HG03521 (cell line): ENCODE data around the gene BHLHE23.
"Not testable (repeated sequence)": the region's sequence is repeated elsewhere in the genome, so short reads cannot be mapped to it uniquely, and the experiment has no call there.

ENCODE experiments used
- ATAC-seq: cut with Tn5 transposase; IDR thresholded peaks from one replicate; pipeline ENCODE4 v1.9.1; 2021; ENCODE audit warnings: mild to moderate bottlenecking, moderate library complexity; ENCODE audit not compliant: unreplicated experiment

Gene BHLHE23

DNA sequence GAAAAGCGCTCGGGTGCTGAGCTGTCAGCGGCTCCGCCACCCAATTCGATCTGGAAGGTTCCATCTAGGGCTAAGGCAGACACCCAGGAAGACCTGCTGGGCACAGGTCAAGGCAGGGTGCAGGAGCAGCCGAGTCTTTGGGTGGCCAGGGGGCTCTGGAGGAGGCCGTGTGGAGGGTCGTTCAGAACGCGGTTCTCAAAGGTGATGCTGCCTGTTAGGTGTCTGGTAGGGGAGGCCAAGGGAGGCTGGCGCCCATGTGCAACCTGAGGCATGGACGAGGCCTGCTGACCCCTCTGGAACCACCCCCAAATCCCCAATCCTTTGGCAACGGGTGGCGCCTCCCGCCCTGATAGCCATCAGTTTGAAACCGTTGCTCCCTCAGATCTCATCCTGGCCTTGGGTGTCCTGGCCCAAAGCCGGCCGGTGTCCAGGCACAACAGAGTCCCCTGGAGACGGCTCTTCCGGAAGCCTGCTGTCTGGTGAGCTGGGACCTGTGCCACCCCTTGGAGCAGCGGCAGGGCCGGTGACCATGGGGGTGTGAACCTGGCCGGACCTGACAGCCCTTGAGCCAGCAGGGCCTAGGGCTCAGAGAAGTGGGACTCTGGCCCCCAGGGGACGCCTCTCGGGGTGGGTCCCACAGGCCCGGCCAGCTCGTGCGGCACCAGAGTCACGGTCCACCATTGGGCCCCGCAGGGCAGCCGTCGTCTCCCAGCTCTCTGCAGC, 43.7 kb downstream of the BHLHE23 start:
- no peak for ATAC-seq

DNA sequence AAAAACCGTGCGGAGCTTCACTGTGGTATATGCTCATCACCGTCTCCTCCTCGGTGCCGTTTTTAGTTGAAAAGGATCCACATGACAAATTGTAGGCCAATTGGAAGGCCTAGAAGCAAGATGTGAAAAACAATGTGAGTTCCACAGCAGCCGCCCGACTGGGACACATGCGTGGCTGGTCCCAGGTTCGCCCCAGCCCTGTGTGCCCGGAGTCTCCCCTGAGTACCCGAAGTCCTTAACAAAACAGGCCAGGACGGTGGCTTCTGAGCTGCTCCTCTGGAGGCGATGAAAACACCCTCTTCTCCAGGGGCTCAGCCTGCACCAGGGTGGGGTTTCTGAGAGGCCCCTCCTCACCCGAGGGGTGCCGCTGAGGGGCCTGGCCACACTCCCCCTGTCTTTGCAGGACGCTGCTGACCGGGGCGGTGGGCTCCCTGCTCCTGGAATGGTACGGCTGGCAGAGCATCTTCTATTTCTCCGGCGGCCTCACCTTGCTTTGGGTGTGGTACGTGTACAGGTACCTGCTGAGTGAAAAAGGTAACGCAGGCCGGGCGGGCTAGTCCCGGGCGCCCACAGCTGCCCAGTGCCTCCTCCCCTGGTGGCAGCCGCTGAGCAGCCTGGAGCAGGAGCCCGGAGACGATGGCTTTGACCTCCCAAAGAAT, 44.4 kb downstream of the BHLHE23 start:
- no peak for ATAC-seq

DNA sequence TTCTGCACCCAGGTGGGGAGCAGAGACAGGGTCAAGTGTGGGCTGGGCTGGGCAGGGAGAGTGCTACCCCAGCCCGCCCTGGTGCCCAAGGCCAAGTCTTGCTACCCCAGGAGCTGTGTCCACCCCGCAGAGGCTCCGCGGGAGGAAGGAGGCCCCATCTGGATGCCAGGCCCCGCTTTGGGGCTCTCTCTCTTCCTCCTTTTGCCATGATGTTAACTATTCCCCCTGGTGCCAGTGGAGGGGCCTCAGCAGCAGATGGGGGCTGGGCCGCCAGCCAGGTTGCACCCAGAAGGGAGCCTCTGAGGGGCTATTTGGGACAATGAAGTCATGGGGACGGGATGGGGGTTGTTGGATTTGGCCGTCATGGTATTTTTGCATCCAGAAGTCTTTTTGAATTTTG, 45.0 kb downstream of the BHLHE23 start:
- no peak for ATAC-seq

DNA sequence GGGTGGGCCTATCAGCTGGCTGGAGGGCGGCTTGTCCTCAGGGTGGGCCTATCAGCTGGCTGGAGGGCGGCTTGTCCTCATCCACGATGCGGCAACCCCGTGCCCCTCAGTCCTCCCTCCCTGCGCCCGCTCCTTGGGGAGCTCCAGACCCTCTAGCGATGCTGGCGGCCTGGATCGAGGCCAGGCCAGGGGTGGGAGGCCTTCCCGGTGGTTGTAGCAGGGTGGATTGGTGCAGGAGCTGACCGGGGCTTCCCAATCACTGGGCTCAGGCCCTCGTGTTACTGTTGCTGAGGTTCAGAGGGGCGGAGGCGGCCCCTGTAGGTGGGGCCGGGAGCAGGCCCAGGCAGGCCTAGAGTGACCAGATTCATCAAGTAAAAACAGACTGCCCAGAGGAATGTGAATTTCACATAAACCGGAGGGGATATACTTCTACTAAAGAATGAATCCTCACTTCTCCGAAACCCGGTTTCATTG, 45.4 kb downstream of the BHLHE23 start:
- ATAC-seq = no peak

DNA sequence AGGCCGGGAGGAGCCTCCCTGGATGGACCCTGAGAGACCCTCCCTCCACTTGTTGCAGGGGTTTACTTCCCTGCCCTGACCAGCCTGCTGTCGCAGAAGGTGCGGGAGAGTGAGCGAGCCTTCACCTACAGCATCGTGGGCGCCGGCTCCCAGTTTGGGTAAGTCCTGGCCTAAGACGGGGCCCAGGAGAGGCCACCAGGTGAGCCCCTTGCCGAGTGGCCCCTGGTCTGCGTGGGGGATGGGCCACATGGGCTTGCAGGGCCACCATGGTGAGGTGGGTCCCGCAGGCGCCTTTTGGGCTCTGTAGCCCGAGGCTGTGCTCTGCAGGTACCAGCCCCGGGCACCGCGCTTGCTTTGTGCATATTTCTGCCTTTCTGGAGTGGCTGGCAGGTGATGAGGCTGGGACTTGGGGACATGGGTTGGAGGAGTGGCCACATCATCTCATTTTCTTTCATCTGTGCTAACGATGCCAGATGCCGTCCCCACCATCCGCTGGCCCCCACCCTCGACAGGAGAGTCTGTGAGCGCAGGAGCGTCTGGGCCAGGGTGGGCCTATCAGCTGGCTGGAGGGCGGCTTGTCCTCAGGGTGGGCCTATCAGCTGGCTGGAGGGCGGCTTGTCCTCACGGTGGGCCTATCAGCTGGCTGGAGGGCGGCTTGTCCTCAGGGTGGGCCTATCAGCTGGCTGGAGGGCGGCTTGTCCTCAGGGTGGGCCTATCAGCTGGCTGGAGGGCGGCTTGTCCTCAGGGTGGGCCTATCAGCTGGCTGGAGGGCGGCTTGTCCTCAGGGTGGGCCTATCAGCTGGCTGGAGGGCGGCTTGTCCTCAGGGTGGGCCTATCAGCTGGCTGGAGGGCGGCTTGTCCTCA, 46.1 kb downstream of the BHLHE23 start:
- not testable (repeated sequence) for ATAC-seq

DNA sequence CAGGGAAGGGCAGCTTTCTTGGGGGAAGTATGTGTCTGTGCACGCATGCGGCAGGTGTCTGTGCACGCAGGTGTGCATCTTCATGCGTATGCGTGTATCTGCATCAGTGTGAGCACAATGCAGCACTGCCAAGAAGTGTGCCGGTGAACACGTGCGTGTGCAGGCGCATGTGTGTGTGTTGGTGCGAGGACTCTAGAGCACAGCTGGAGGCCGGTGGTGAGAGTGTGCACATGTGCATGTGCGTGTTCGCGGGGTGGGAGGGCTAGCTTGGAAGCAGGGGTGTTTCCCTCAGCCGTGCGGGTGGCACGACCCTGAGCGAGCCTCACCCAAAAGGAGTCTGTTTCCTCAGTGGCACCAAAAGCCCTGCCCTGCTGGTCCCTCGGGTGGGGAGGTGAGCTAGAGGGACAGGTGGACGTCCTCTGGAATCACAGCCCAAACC, 46.7 kb downstream of the BHLHE23 start:
- no peak for ATAC-seq

DNA sequence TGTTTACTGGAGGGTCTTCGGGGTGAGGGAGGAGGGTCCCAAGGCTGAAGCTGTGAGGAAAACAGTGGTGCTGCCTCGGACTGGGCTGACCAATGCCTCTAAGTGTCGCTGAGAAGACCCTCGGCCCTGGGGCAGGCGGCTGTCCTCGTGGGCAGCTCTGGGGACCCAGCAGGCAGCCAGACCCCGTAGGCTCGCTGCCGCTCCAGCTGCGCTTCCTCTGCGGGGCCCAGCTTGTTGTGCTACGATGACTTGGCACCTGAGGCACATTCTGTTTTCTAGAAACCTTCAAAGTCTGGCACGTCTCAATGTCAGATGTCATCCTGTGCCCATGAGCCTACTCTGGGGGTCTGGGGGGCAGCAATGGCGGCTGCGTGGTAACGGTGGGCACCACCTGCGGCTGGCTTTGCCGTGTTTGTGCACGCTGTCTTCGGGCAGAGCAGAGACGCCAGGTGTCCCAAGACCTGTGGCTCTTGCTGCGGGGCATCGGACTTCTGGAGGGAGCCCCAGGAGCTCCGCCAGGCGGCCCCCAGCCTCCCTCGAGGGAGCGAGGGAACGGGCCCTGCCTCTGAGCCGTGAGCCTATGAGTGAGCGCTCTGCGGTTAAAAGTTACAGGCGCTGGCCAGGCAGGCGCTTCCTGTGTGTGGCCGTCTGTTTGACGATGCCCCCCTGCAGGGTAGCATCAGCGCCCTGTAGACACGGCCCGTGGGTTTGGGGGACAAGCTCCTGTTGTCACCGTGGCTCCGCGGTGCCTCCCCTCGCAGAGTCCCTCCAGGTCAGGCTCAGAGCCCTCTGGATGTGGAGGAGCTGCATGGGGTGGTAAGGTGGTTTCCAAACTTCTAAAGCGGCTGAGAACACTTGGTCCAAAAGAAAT, 47.4 kb downstream of the BHLHE23 start:
- no peak for ATAC-seq

DNA sequence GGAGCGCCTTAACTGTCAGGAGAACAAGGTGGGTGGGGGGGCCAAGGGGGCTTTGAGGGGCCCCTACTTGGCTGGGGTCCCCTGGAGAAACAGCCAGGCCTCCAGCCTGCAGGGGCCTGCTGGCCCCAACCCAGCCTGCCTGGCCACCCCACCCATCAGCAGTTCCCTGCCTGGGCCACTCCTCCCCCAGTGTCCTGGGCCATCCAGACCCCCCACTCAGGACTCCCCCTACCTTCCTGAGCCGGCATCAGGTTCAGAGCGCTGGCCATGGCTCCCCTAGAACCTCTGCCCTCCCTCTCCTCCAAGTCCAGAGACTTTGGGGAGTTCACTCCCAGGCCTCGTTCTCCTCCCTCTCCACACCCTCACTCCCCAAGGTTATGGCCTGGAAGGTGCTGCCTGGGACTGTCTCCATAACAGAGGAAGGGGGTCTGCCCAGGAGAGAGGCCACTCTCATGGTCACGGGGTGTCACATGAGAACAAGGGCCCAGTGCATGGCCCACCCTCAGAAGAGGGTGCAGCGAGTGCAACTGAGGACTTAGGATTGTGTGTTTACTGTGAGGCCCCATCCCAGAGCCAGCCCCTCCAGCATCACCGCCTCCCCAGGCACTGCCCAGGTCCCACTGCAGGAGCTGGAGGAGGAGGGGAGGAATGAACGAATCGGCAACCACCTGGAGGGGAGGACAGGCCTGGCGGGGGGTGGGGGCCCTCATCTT, 48.2 kb downstream of the BHLHE23 start:
- ATAC-seq = no peak

DNA sequence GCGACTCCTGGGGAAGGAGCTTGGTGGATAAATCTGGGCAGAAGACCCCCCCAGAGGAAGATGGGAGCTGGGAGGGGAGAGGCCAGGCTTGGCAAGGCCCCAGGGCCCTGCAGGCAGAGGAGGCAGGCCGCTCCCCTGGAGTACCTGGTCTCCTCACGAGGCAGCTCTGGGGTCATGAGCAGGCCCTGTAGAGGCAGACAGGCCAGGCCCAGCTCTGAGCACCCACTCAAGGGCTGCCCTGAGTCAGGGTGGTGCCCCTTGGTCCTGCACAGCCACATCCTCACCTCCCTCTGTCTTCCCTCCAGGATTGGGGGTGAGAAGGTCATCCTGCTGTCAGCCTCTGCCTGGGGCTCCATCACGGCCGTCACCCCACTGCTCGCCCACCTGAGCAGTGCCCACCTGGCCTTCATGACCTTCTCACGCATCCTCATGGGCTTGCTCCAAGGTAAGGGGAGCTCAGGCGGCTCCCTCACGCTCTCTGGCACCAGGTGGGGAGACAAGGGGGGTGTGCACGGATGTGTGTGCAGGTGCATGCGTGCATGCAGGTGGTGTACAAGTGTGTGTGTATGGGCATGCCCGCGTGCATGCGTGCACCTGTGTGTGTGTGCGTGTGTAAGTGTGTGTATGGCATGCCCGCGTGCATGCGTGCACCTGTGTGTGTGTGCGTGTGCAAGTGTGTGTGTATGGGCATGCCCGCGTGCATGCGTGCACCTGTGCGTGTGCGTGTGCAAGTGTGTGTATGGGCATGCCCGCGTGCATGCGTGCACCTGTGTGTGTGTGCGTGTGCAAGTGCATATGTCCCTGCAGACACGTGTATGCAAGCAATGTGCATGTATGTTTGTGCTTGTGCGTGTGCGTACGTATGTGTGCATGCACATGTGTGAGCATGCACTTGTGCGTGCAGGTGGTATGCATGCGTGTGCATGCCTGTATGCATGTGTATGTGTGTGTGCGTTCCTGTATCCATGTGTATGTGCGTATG, 49.3 kb downstream of the BHLHE23 start:
- no peak for ATAC-seq

DNA sequence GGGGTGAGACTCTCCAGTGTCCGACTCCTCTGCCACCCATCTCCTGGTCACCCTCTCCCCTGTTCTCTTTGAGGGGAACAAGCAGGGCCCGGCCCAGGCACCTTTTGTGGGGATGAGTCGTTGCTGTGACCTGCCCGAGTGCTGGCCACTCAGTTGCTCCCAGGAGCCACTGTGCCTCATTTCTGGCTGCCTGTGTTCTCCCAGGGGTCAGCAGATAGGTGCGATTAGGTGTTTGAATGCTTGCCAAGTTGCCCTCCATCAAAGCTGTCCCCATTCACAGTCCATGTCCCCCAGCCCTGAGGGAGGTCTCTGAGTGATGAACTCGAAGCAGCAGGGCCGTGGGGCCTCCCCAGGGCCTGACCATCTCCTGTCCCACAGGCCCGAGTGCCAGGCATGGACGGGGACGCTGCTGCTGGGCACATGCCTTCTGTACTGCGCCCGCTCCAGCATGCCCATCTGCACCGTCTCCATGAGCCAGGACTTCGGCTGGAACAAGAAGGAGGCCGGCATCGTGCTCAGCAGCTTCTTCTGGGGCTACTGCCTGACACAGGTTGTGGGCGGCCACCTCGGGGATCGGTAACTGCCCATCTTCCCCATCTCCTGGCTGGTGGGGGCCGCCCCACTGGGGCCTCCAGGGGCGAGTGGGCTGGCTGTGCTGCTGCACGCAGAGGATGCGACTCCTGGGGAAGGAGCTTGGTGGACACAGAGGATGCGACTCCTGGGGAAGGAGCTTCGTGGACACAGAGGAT, 50.2 kb downstream of the BHLHE23 start:
- no peak for ATAC-seq
